Endothelial cell of umbilical vein (primary cell): ENCODE measurements around the gene ZNF503. TPM values are rescaled to one million over a fixed set of nuclear protein-coding genes. Genes with fewer than 3 reads are reported as not detected.

Experiments used
- BruUV-seq: library from RNA; stranded (reverse); fragments of 400-500 nt; replicated peaks from 2 replicates; lab custom pipeline; 2021; lab: Mats Ljungman, UMichigan
- CTCF ChIA-PET: fragments of 300-600, 350-600 bp; sonication (Branson Sonifier 250); formaldehyde crosslinking; loops from one replicate; lab custom pipeline; 2021; ENCODE audit warnings: antibody characterized with exemption, inconsistent platforms; lab: Charles Lee
- POLR2A ChIA-PET: fragments of 300-600, 350-600 bp; sonication (Branson Sonifier 250); formaldehyde crosslinking; loops from one replicate; lab custom pipeline; 2021; ENCODE audit warnings: antibody characterized with exemption, inconsistent platforms; lab: Charles Lee
- DNase-seq: peaks from one replicate; pipeline ENCODE4 v3.0.0-alpha.2; 2011; ENCODE audit warnings: low read depth, low spot score
- FAIRE-seq: peaks from 2 replicates; lab custom pipeline; 2011; peaks lifted over from hg19 to GRCh38; lab: Jason Lieb, UNC
- H2AFZ ChIP-seq: 2 replicates; pipeline ENCODE4 v1.6.0; 2012; ENCODE audit warnings: low read depth, low read length, control low read depth, inconsistent platforms
- H3K27ac ChIP-seq: 2 replicates; pipeline ENCODE4 v1.5.1; 2011; ENCODE audit warnings: low read depth, mild to moderate bottlenecking, control low read depth, low read length, moderate library complexity; ENCODE audit not compliant: insufficient read depth
- H3K27me3 ChIP-seq, 2 experiments: 2 replicates each; pipeline versions ENCODE4 v1.6.0 to v1.6.1; 2011; ENCODE audit warnings: low read length in 2 of 2, mixed read lengths in 1 of 2; ENCODE audit not compliant: control insufficient read depth in 2 of 2, insufficient read depth in 2 of 2
- H3K36me3 ChIP-seq, 2 experiments: 2 replicates in 1 of 2; 3 replicates in 1 of 2; pipeline ENCODE4 v1.5.1; 2011; ENCODE audit warnings: low read length in 2 of 2, mild to moderate bottlenecking in 1 of 2, moderate library complexity in 1 of 2; ENCODE audit not compliant: control insufficient read depth in 2 of 2, insufficient read depth in 2 of 2; ENCODE audit errors: extremely low read depth in 1 of 2
- H3K4me1 ChIP-seq: 3 replicates; pipeline ENCODE4 v1.5.1; 2011; ENCODE audit warnings: mild to moderate bottlenecking, low read length; ENCODE audit not compliant: control insufficient read depth, insufficient read depth; ENCODE audit errors: extremely low read depth
- H3K4me2 ChIP-seq: 2 replicates; pipeline ENCODE4 v1.6.1; 2011; ENCODE audit warnings: low read length, control low read depth, mixed read lengths; ENCODE audit not compliant: insufficient read depth
- H3K4me3 ChIP-seq, 3 experiments: fragments of 200-600 bp in 1 of 3; sonication (generic), shearing (Covaris generic) in 1 of 3; replicated peaks in 1 of 3; 2 replicates each; pipeline ENCODE4 v1.5.1; 2011 to 2016; ENCODE audit warnings: control low read depth in 3 of 3, low read length in 3 of 3, mild to moderate bottlenecking in 2 of 3, inconsistent platforms in 1 of 3, low read depth in 1 of 3, moderate library complexity in 1 of 3; ENCODE audit not compliant: insufficient read depth in 1 of 3
- H3K79me2 ChIP-seq: 2 replicates; pipeline ENCODE4 v1.6.0; 2012; ENCODE audit warnings: low read length, inconsistent platforms; ENCODE audit not compliant: control insufficient read depth, insufficient read depth
- H3K9ac ChIP-seq: replicated peaks from 2 replicates; pipeline ENCODE3; 2011; ENCODE audit warnings: low read length, control low read depth; ENCODE audit not compliant: insufficient read depth; ENCODE audit errors: extremely low read depth
- H3K9me1 ChIP-seq: replicated peaks from 3 replicates; pipeline ENCODE4 v1.6.0; 2011; ENCODE audit warnings: mild to moderate bottlenecking, low read length; ENCODE audit not compliant: control insufficient read depth, insufficient read depth; ENCODE audit errors: extremely low read depth
- H3K9me3 ChIP-seq: replicated peaks from 2 replicates; pipeline ENCODE4 v1.5.1; 2012; ENCODE audit warnings: low read length, inconsistent platforms; ENCODE audit not compliant: control insufficient read depth, insufficient read depth
- H4K20me1 ChIP-seq: replicated peaks from 2 replicates; pipeline ENCODE3; 2011; ENCODE audit warnings: mild to moderate bottlenecking, low read length; ENCODE audit not compliant: control insufficient read depth, insufficient read depth; ENCODE audit errors: extremely low read depth
- CTCF ChIP-seq, 2 donors: IDR thresholded peaks; 1 replicate in 1 of 2; 2 replicates in 1 of 2; pipeline ENCODE4 v1.5.1; 2011; ENCODE audit warnings: low read length in 2 of 2, mild to moderate bottlenecking in 2 of 2, moderate library complexity in 2 of 2, control low read depth in 1 of 2, inconsistent platforms in 1 of 2, low read depth in 1 of 2; ENCODE audit not compliant: insufficient read depth in 1 of 2; ENCODE audit errors: extremely low read depth in 1 of 2
- EZH2 ChIP-seq: IDR thresholded peaks from 2 replicates; pipeline ENCODE4 v1.6.1; 2012; ENCODE audit warnings: borderline replicate concordance, low read depth, mild to moderate bottlenecking, moderate library complexity, low read length, inconsistent platforms; ENCODE audit not compliant: severe bottlenecking
- FOS ChIP-seq: IDR thresholded peaks from 2 replicates; pipeline ENCODE4 v1.6.1; 2011; ENCODE audit warnings: mild to moderate bottlenecking, low read length, moderate library complexity, borderline replicate concordance; ENCODE audit not compliant: insufficient read depth
- GATA2 ChIP-seq: IDR thresholded peaks from 2 replicates; pipeline ENCODE4 v1.7.0; 2011; ENCODE audit warnings: low read depth, mild to moderate bottlenecking, moderate library complexity, mixed read lengths, low read length; ENCODE audit not compliant: insufficient read length, insufficient read depth
- JUN ChIP-seq: IDR thresholded peaks from 2 replicates; pipeline ENCODE4 v1.6.1; 2011; ENCODE audit warnings: borderline replicate concordance, low read depth; ENCODE audit not compliant: insufficient read length, insufficient read depth
- MAX ChIP-seq: IDR thresholded peaks from 2 replicates; pipeline ENCODE4 v1.6.1; 2011; ENCODE audit not compliant: insufficient read depth, insufficient read length
- MYC ChIP-seq: IDR thresholded peaks from one replicate; pipeline ENCODE4 v1.6.1; 2011; ENCODE audit warnings: mild to moderate bottlenecking, low read depth, low read length
- POLR2A ChIP-seq: IDR thresholded peaks from 2 replicates; pipeline ENCODE4 v1.6.1; 2012; ENCODE audit warnings: low read depth, mild to moderate bottlenecking, control low read depth, low read length
- POLR2AphosphoS5 ChIP-seq: IDR thresholded peaks from 2 replicates; pipeline ENCODE4 v1.6.1; 2012; ENCODE audit warnings: low read depth, mild to moderate bottlenecking, control low read depth, low read length, moderate library complexity; ENCODE audit not compliant: insufficient read depth
- dilution Hi-C: fragments of 300-500 bp; cut with MboI; formaldehyde crosslinking; loops from one replicate; pipeline ENCODE4 v1.15.0; 2019; ENCODE audit warnings: low sequenced_read_pairs; ENCODE audit not compliant: extremely low pct_ligation_motif_present
- intact Hi-C: fragments of 100-400 bp; cut with micrococcal nuclease; formaldehyde crosslinking; loops from one replicate; pipeline ENCODE4 v1.10.0; 2022
- polyA plus RNA-seq, 4 experiments: library from polyadenylated mRNA; depleted of rRNA in 3 of 4; stranded (reverse) in 3 of 4; unstranded in 1 of 4; fragments of >200 nt; gene quantifications; 2 replicates each; pipeline versions ENCODE4 v1.2.1 to v1.2.3, GENCODE V29; 2011 to 2012; ENCODE audit warnings: missing spikeins in 1 of 4
- total RNA-seq: library from RNA; stranded (reverse); gene quantifications from 2 replicates; pipeline ENCODE4 v1.2.3, GENCODE V29; 2021

ZNF503 gene
- total and polyA plus RNA-seq, 2 donors (not counting 3 experiments of a cell fraction or from before 2014, with no cell fraction given) = 0.58 to 2.2 TPM

- no peak overlapping the region for H3K9ac ChIP-seq
- H3K4me2 ChIP-seq = no peak overlapping the region
- no peaks in the 10 kb centered on the region for H3K79me2 ChIP-seq
- FAIRE-seq (no peak), DNase-seq (no peak)
- H3K27ac ChIP-seq = no peak overlapping the region
- no peak overlapping the region for H2AFZ ChIP-seq
- H3K36me3 ChIP-seq = no peaks in the 10 kb centered on the region
- peaks cover 0 to 2% of the 10 kb centered on the region in 2 experiments for H3K27me3 ChIP-seq
- no peaks in the 10 kb centered on the region for H3K4me1 ChIP-seq
- intact Hi-C loops = no loop called here
- CTCF ChIA-PET = interaction anchor here (1.0 kb wide), 1 partner anchor 15 kb away, joined by 3 read pairs; no protein-coding TSS in a partner anchor
- H3K9me3 ChIP-seq = no peaks in the 10 kb centered on the region
- H4K20me1 ChIP-seq = no peaks in the 10 kb centered on the region
- H3K9me1 ChIP-seq = no peaks in the 10 kb centered on the region
- POLR2A ChIA-PET = no interaction called here
- dilution Hi-C loops = no loop called here
- BruUV-seq = no TSS peak
- TF ChIP-seq EZH2 = no peak
- TF ChIP-seq POLR2AphosphoS5 = no peak
- TF ChIP-seq POLR2A = no peak
- no peak for TF ChIP-seq FOS
- TF ChIP-seq JUN = no peak
- TF ChIP-seq GATA2 = no peak
- TF ChIP-seq MYC = no peak
- TF ChIP-seq CTCF (IDR thresholded peaks at IDR 0.05; ENCODE audit: extremely low read depth in 1 of 2, insufficient read depth in 1 of 2, low read depth in 1 of 2, low read length in 2 of 2) = no peak
- TF ChIP-seq MAX = no peak
- H3K4me3 ChIP-seq = no peak overlapping the region
Observed at GRCh38 chr10:75375838-75376237, 25.7 kb downstream of the ZNF503 start.
